Mucosa of stomach (tissue), 1 donor: ENCODE data around the gene CTDNEP1.

Experiments used
- H3K27me3 ChIP-seq: one replicate; pipeline ENCODE4 v1.7.0; 2013; ENCODE audit warnings: mild to moderate bottlenecking, low read length; ENCODE audit not compliant: control insufficient read depth, insufficient read depth
- H3K36me3 ChIP-seq: one replicate; pipeline ENCODE4 v1.7.0; 2013; ENCODE audit warnings: low read length; ENCODE audit not compliant: control insufficient read depth, insufficient read depth
- H3K4me1 ChIP-seq: one replicate; pipeline ENCODE4 v1.7.0; 2013; ENCODE audit warnings: mild to moderate bottlenecking, low read length; ENCODE audit not compliant: control insufficient read depth, insufficient read depth
- H3K4me3 ChIP-seq: one replicate; pipeline ENCODE4 v1.7.0; 2013; ENCODE audit warnings: low read length
- H3K9ac ChIP-seq: one replicate; pipeline ENCODE4 v1.7.0; 2013; ENCODE audit warnings: mild to moderate bottlenecking, low read length, moderate library complexity
- H3K9me3 ChIP-seq: one replicate; pipeline ENCODE4 v1.7.0; 2013; ENCODE audit warnings: mild to moderate bottlenecking, low read length, moderate library complexity; ENCODE audit not compliant: control insufficient read depth
- donor health status: Pancreatic carcinoma.

The CTDNEP1 gene

GRCh38 chr17:7262192-7262934, 10.8 kb upstream of the CTDNEP1 start, which contains the start of gene CLDN7:
TSS of gene CLDN7 (minus strand) at chr17:7262478. CDS start at chr17:7262043, 435 bp downstream.
- H3K36me3 ChIP-seq: no peaks in the 10 kb centered on the region
- peak within 1 kb of the TSS; percentile 50 for H3K4me3 ChIP-seq
- H3K27me3 ChIP-seq: peaks cover 42% of the 10 kb centered on the region
- peaks cover 45% of the 10 kb centered on the region for H3K4me1 ChIP-seq
- H3K9ac ChIP-seq: peak within 1 kb of the TSS; percentile 77
- H3K9me3 ChIP-seq: no peaks in the 10 kb centered on the region

- Histone ChIP-seq H3K4me3 (no peak overlapping the region), H3K36me3 (no peaks in the 10 kb centered on the region), H3K4me1 (peaks cover 45% of the 10 kb centered on the region), H3K9me3 (no peaks in the 10 kb centered on the region), H3K27me3 (peaks cover 42% of the 10 kb centered on the region), H3K9ac (peak overlapping the region; percentile 77)
Observed at GRCh38 chr17:7261379-7262191, 10.1 kb upstream of the CTDNEP1 start.

- peak overlapping the region; percentile 77 for H3K9ac ChIP-seq
Observed at GRCh38 chr17:7260651-7261378, 9.3 kb upstream of the CTDNEP1 start.

GRCh38 chr17:7260151-7260550, 8.6 kb upstream of the CTDNEP1 start:
- Histone ChIP-seq H3K9ac (no peak overlapping the region), H3K9me3 (no peaks in the 10 kb centered on the region), H3K4me1 (peaks cover 45% of the 10 kb centered on the region), H3K4me3 (no peak overlapping the region), H3K27me3 (peaks cover 42% of the 10 kb centered on the region), H3K36me3 (no peaks in the 10 kb centered on the region)

More at GRCh38 chr17:7260651-7261378, 9.3 kb upstream of the CTDNEP1 start:
- Histone ChIP-seq H3K36me3 (no peaks in the 10 kb centered on the region), H3K27me3 (peaks cover 42% of the 10 kb centered on the region), H3K4me1 (peaks cover 45% of the 10 kb centered on the region), H3K9me3 (no peaks in the 10 kb centered on the region), H3K4me3 (no peak overlapping the region)

- no peak overlapping the region for H3K4me3 ChIP-seq
- peaks cover 44% of the 10 kb centered on the region for H3K4me1 ChIP-seq
- no peak overlapping the region for H3K9ac ChIP-seq
- no peaks in the 10 kb centered on the region for H3K36me3 ChIP-seq
- no peaks in the 10 kb centered on the region for H3K9me3 ChIP-seq
- peaks cover 40% of the 10 kb centered on the region for H3K27me3 ChIP-seq
Observed at GRCh38 chr17:7259555-7259889, 8.0 kb upstream of the CTDNEP1 start.

GRCh38 chr17:7258731-7259554, 7.4 kb upstream of the CTDNEP1 start:
- H3K9me3 ChIP-seq: no peaks in the 10 kb centered on the region
- no peaks in the 10 kb centered on the region for H3K36me3 ChIP-seq
- no peak overlapping the region for H3K9ac ChIP-seq
- H3K4me1 ChIP-seq: peaks cover 40% of the 10 kb centered on the region
- no peak overlapping the region for H3K4me3 ChIP-seq
- peaks cover 35% of the 10 kb centered on the region for H3K27me3 ChIP-seq

GRCh38 chr17:7256766-7257456, 5.4 kb upstream of the CTDNEP1 start:
- Histone ChIP-seq H3K4me3 (no peak overlapping the region), H3K36me3 (no peaks in the 10 kb centered on the region), H3K9me3 (no peaks in the 10 kb centered on the region), H3K27me3 (peaks cover 16% of the 10 kb centered on the region), H3K4me1 (peaks cover 38% of the 10 kb centered on the region), H3K9ac (no peak overlapping the region)

- H3K36me3 ChIP-seq: no peaks in the 10 kb centered on the region
- H3K9ac ChIP-seq: no peak overlapping the region
- H3K4me1 ChIP-seq: peaks cover 33% of the 10 kb centered on the region
- H3K4me3 ChIP-seq: no peak overlapping the region
- no peaks in the 10 kb centered on the region for H3K27me3 ChIP-seq
- no peaks in the 10 kb centered on the region for H3K9me3 ChIP-seq
Observed at GRCh38 chr17:7254511-7254910, 3.0 kb upstream of the CTDNEP1 start.

GRCh38 chr17:7253082-7253481, 1.5 kb upstream of the CTDNEP1 start:
- peaks cover 32% of the 10 kb centered on the region for H3K4me1 ChIP-seq
- peak overlapping the region; percentile 79 for H3K4me3 ChIP-seq
- peak overlapping the region; percentile 97 for H3K9ac ChIP-seq
- H3K27me3 ChIP-seq: no peaks in the 10 kb centered on the region
- H3K36me3 ChIP-seq: no peaks in the 10 kb centered on the region
- no peaks in the 10 kb centered on the region for H3K9me3 ChIP-seq

- H3K9me3 ChIP-seq: no peaks in the 10 kb centered on the region
- H3K36me3 ChIP-seq: no peaks in the 10 kb centered on the region
- H3K27me3 ChIP-seq: no peaks in the 10 kb centered on the region
- H3K4me1 ChIP-seq: peaks cover 32% of the 10 kb centered on the region
- H3K4me3 ChIP-seq: peak within 1 kb of the TSS; percentile 89
- peak within 1 kb of the TSS; percentile 97 for H3K9ac ChIP-seq
Observed at GRCh38 chr17:7252176-7253043, 876 bp upstream of the CTDNEP1 start, which contains the start of gene ELP5. TSS of gene ELP5 (plus strand) at chr17:7252215. CDS start at chr17:7252551, 336 bp downstream.
